NOMO-1 treated with DMSO at 0.1 percent for 48 hours (cell line): ENCODE results near the gene PDLIM4.

Source experiments
- DNase-seq: peaks from one replicate; lab custom pipeline; 2025; ENCODE audit not compliant: unreplicated experiment; lab: John Stamatoyannopoulos, UW

Gene PDLIM4

DNA sequence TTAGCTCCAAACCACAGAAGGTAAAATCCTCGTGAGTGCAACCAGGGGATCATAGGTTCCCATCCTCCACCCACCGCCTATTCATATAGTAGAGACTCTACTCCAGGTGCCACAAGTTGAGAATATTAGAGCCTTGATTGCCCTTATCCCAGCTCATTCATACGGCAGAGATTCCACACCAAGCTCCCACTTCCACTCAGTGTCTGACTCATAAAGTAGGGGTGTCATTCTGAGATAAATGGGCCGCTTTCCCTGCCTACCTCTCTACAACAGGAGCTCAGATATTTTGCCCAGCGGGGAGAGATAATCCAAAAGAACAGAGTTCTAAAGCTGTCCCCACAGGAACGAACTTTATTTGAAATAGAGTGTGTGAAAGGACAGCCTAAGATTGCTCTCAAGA, 46.1 kb downstream of the PDLIM4 start:
- DNase-seq, result no peak

DNA sequence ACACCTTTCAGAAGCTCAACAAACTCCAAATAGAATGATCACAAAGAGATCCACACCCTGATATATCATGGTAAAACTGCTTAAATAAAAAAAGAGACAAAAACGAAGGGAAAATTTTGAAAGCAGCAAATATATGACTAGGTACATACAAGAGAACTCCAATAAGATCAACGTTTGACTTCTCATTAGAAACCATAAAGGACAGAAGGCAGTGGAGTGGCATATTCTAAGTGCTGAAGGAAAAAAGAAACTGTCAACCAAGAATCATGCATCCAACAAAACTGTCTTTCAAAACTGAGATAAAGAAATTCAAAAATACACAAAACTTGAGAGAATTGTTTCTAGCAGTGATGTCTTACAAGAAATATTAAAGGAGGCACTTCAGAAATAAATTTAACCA, 47.9 kb downstream of the PDLIM4 start:
- no peak for DNase-seq

DNA sequence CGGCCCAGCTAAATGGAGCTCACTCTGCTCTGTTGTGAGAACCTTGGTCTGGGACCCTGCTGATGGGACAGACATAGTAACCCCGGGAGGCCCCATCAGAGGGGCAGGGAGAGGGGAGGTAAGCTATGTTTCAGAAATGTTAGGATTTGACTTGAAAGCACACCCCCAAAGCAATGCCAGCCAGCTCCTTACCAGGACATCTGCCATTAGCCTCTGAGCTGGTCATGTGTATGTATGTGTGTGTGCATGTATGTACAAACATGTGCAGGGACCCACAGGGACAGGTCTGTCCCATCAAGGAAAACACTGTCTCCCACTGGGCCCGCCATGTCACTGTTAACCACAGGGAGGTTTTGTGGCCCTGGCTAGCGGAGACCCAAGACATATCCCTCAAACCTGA, 51.2 kb downstream of the PDLIM4 start:
- no peak for DNase-seq

DNA sequence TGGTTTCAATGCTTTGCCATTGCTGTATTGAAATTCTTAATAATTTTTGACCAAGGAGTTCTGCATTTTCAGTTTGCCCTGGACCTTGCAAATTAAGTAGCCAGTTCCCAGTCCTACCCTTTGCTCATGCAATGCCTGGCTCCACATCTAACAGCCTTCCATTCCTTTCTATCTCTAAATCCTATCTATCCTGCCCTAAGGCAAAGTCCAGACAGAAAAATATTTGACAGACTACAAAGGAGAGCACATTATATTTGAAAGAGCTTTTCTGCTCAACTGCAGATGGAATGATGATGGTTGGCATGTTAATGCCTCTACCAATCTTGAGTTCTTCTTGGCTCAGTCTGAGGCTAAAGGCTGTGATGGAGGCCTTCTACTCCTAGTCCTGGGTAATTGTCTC, 52.2 kb downstream of the PDLIM4 start:
- no peak for DNase-seq

DNA sequence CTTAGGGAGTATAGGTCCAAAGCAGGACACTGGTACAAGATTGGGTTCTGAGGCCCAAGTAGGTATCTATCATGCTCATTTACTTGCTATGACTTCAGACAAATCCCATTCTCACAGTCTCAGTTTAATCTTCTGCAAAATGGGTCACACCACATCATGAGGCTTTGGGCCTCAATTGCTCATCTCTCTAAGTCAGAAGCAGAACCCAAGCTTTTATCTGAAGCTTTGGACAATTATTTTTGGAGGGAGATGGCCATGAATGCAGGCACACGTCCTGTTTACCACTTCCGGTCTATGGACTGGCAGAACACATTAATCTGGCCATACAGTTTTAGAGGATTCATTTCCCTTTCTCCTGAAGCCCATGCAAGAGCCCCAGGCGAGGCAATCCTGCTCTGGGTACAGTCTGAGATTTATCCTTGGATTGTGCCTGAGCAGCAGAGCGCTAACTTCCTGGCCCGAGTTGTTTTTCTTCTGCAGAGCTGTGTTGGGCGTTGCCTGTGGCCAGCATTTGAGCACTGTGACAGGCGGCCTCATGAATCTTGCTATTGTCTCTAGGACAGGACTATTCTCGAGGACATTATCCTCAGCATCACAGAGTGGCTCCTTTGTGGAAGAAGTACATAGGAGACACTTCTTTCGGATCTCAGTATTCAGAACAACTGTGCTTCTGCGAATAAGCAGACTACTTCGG, 52.8 kb downstream of the PDLIM4 start:
- DNase-seq, result no peak

DNA sequence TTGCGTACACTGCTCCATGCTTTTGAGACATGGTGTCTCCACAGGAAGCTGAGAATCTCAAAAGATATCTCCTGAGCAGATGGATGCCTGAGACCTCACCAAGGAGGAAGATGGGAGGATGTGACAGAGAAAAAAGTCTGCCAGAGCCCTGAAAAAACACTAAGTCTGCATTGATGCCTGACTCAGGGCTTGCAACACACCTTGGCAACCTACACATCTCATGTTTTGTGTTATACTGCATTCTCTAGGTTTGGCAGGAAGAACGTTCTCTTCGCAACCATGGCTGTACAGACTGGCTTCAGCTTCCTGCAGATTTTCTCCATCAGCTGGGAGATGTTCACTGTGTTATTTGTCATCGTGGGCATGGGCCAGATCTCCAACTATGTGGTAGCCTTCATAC, 55.9 kb downstream of the PDLIM4 start:
- DNase-seq, result no peak

DNA sequence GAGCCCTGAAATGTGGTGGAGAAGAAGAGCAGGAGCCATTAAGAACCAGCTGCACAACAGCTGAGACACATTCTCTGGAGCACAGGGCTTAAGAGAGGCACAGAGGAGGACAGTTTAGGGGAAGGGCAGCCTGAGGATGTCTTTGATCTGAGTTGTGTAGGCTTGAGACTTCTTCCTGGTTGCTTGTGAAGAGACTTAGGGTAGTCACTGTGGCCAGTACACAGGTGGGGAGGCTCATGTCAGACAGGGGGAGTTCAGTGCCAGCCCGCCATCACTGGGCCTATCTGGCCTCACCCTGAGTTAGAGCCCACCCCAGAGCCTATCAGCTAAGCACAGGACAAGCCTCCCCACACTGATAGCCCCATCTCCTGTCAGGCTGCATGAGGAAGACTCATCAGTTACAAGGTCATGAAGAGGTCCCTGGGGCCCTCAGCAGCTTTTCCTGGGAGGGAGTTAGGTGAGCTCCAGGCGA, 56.5 kb downstream of the PDLIM4 start:
- no peak for DNase-seq

DNA sequence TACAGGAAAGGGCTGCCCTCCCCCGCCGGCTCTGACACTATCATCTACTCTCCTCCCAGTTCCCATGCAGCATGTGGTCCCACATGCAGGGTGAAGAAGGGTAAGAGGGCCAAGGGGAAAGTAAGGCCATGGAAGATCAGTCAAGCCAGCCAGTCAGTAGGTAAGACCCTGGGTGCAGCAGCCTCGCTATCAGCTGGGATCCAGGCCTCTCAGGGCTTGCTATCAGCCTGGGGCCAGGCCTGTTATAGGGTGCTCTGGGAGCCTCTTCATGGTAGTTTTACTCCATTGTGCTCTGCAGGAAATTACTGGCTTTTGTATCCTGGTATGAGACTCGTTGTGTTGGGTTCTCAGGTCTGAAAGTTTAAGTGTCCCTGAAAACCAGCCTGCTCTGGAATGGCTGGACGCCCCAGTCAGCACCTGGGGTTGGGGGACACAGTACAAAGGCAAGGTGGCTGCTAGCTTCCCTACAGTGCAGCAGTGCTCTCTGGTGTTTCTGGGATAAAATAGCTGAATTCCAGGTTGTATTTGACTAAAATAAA, 58.1 kb downstream of the PDLIM4 start:
- no peak for DNase-seq

DNA sequence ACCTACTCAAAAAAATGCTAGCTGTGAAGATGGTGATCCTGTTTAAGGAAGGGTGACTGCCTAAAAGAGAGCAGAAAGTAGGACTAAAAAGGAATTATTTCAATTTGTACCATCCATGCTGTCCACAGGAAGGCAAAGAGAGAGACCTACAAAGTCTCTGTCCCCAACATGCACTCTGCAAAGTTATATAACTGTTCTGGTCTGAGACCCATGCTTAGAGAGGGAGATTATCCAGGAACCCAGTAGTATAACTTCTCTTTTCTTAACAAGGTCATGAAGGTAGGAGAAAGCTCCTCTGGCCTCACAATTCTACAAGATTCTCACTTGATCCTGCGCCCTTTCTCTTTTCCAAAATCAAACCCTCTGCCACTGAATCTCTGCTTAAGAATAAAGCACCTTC, 62.5 kb downstream of the PDLIM4 start:
- no peak for DNase-seq

DNA sequence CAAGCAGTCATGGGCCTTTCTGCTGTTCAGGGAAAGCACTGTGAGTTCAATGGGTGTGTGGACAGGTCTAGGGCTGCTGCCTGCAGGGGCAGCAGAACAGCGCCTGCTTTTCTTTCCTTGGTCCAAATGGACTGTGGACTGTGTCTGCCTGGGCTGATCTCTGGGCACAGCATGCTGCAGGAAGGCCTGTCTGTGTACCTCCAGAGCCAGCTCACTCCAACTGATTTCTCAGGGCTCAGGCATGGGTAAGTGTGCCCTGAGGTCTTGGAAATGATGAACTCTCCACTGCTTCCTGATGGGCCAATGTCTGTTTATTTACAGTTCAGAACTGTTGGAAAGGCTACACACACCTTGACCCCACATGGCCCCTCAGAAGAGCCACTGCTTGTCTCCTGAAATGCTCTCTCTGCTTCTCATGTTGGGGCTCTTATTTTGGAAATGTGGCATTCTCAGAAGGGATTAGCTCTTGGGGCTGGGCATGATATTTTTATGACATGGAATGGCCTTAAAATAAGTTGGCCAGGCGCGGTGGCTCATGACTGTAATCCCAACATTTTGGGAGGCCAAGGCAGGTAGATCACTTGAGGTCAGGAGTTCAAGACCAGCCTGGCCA, 63.7 kb downstream of the PDLIM4 start:
- no peak for DNase-seq

DNA sequence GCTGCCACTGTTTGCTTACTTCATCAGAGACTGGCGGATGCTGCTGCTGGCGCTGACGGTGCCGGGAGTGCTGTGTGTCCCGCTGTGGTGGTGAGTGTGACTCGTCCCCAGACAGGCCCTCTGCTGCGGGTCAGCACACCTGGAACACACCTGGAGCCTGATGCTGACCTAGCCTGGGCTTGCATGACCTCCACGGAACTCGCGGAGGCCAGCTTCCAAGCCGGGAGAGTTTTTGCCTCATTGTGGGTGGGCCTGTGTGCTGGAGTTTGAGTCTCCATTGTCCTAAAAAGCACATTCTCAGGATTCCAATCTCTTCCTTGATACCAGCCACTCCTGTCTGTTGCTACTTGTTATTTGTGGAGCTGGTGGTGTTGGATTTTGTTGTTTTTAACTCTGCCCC, 64.8 kb downstream of the PDLIM4 start:
- DNase-seq, result no peak
